ENCODE data around the gene WNT3A.
"Not testable (repeated sequence)": the region's sequence is repeated elsewhere in the genome, so short reads cannot be mapped to it uniquely, and the experiment has no call there.

DNA sequence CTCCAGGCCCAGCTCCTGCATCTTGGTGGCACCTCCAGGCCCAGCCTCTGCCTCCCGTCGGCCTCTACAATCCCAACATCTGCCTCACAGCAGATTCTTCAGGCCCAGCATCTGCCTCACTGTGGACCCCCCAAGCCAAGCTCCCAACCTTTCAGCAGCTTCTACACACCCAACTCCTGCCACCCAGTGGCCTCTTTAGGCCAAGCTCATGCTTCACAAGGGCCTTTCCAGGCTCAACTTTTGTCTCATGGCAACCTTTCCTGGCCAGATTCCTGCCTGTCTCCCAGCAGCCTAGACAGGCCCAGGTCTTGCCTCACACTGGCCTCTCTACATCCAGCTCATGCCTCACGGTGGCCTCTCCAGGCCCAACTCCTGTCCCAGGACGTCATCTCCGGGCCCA is 39.0 kb upstream of the WNT3A start:
- TF ChIP-seq, protein P1, sequence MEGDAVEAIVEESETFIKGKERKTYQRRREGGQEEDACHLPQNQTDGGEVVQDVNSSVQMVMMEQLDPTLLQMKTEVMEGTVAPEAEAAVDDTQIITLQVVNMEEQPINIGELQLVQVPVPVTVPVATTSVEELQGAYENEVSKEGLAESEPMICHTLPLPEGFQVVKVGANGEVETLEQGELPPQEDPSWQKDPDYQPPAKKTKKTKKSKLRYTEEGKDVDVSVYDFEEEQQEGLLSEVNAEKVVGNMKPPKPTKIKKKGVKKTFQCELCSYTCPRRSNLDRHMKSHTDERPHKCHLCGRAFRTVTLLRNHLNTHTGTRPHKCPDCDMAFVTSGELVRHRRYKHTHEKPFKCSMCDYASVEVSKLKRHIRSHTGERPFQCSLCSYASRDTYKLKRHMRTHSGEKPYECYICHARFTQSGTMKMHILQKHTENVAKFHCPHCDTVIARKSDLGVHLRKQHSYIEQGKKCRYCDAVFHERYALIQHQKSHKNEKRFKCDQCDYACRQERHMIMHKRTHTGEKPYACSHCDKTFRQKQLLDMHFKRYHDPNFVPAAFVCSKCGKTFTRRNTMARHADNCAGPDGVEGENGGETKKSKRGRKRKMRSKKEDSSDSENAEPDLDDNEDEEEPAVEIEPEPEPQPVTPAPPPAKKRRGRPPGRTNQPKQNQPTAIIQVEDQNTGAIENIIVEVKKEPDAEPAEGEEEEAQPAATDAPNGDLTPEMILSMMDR (tag by site-specific recombination; IDR thresholded peaks at IDR 0.05), result peak; percentile 51; the same call in 1 of the 2 replicates
- TF ChIP-seq ZNF600 (tag by site-specific recombination; IDR thresholded peaks at IDR 0.05); ZNF146 (tag by site-specific recombination; IDR thresholded peaks at IDR 0.05); ZNF37A (tag by site-specific recombination; IDR thresholded peaks at IDR 0.05); ZNF654 (tag by site-specific recombination; IDR thresholded peaks at IDR 0.05; ENCODE audit: low read depth); TCF7L2 (IDR thresholded peaks at IDR 0.05; ENCODE audit: borderline replicate concordance, low read depth, low read length): not testable (repeated sequence)
- TF ChIP-seq, protein P2, sequence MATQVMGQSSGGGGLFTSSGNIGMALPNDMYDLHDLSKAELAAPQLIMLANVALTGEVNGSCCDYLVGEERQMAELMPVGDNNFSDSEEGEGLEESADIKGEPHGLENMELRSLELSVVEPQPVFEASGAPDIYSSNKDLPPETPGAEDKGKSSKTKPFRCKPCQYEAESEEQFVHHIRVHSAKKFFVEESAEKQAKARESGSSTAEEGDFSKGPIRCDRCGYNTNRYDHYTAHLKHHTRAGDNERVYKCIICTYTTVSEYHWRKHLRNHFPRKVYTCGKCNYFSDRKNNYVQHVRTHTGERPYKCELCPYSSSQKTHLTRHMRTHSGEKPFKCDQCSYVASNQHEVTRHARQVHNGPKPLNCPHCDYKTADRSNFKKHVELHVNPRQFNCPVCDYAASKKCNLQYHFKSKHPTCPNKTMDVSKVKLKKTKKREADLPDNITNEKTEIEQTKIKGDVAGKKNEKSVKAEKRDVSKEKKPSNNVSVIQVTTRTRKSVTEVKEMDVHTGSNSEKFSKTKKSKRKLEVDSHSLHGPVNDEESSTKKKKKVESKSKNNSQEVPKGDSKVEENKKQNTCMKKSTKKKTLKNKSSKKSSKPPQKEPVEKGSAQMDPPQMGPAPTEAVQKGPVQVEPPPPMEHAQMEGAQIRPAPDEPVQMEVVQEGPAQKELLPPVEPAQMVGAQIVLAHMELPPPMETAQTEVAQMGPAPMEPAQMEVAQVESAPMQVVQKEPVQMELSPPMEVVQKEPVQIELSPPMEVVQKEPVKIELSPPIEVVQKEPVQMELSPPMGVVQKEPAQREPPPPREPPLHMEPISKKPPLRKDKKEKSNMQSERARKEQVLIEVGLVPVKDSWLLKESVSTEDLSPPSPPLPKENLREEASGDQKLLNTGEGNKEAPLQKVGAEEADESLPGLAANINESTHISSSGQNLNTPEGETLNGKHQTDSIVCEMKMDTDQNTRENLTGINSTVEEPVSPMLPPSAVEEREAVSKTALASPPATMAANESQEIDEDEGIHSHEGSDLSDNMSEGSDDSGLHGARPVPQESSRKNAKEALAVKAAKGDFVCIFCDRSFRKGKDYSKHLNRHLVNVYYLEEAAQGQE (tag by site-specific recombination; IDR thresholded peaks at IDR 0.05), result not testable (repeated sequence)
- TF ChIP-seq, protein P3, sequence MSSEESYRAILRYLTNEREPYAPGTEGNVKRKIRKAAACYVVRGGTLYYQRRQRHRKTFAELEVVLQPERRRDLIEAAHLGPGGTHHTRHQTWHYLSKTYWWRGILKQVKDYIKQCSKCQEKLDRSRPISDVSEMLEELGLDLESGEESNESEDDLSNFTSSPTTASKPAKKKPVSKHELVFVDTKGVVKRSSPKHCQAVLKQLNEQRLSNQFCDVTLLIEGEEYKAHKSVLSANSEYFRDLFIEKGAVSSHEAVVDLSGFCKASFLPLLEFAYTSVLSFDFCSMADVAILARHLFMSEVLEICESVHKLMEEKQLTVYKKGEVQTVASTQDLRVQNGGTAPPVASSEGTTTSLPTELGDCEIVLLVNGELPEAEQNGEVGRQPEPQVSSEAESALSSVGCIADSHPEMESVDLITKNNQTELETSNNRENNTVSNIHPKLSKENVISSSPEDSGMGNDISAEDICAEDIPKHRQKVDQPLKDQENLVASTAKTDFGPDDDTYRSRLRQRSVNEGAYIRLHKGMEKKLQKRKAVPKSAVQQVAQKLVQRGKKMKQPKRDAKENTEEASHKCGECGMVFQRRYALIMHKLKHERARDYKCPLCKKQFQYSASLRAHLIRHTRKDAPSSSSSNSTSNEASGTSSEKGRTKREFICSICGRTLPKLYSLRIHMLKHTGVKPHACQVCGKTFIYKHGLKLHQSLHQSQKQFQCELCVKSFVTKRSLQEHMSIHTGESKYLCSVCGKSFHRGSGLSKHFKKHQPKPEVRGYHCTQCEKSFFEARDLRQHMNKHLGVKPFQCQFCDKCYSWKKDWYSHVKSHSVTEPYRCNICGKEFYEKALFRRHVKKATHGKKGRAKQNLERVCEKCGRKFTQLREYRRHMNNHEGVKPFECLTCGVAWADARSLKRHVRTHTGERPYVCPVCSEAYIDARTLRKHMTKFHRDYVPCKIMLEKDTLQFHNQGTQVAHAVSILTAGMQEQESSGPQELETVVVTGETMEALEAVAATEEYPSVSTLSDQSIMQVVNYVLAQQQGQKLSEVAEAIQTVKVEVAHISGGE (tag by site-specific recombination; conservative IDR thresholded peaks at IDR 0.05; ENCODE audit: low read depth), result not testable (repeated sequence)
